Stomach (tissue), 4 donors: ENCODE measurements around the gene PMEPA1.

ENCODE experiments used
- CTCF ChIP-seq, 7 experiments: fragments of 450-650 bp in 4 of 7; fragments of 200-600 bp in 3 of 7; sonication (generic) in 3 of 7; IDR thresholded peaks; one replicate each; pipeline ENCODE4 v1.5.1; 2016 to 2019; ENCODE audit warnings: antibody characterized with exemption in 7 of 7, control low read depth in 2 of 7, mild to moderate bottlenecking in 1 of 7
- EP300 ChIP-seq: sonication (generic); formaldehyde crosslinking; IDR thresholded peaks from one replicate; pipeline ENCODE4 v1.6.1; 2017; ENCODE audit warnings: antibody characterized with exemption
- POLR2A ChIP-seq, 4 donors: fragments of 450-650 bp; IDR thresholded peaks; one replicate each; pipeline ENCODE4 v1.6.1; 2016; ENCODE audit warnings: antibody characterized with exemption in 4 of 4, control low read depth in 2 of 4, mild to moderate bottlenecking in 1 of 4, moderate library complexity in 1 of 4

DNA sequence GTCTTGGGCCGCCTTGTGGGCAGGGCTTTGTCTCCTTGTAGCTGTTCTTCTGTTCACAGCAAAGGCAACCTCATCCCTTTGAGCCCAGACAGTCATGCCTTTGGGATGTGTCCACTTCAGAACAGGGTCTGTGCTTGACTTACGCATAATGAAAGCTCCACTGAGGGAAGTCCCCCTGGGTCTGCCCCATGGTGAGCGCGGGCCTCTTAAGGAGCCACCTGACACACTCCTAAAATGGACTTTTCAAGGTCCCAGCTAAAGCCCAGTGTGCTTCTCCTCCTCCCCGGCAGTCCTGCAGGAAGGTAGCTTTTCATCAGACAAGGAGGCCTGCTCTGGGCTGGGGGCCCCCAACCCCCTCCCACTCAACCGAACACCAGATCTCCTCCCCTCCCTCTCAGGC, 24.9 kb upstream of the PMEPA1 start:
- TF ChIP-seq EP300 (no peak), CTCF (IDR thresholded peaks at IDR 0.05) (no peak), POLR2A (IDR thresholded peaks at IDR 0.05) (no peak)
